Stomach smooth muscle (tissue), 2 donors: ENCODE data around the gene PCDHB4.
"Not testable (repeated sequence)": the region's sequence is repeated elsewhere in the genome, so short reads cannot be mapped to it uniquely, and the experiment has no call there.

Source experiments
- H3K27ac ChIP-seq: one replicate; pipeline ENCODE4 v1.7.0; 2013; ENCODE audit warnings: mild to moderate bottlenecking, low read length, inconsistent platforms
- H3K27me3 ChIP-seq, 2 donors: one replicate each; pipeline ENCODE4 v1.7.0; 2013; ENCODE audit warnings: low read length in 2 of 2; ENCODE audit not compliant: insufficient read depth in 2 of 2, control insufficient read depth in 1 of 2
- H3K36me3 ChIP-seq, 2 donors: one replicate each; pipeline ENCODE4 v1.7.0; 2013; ENCODE audit warnings: low read length in 2 of 2; ENCODE audit not compliant: control insufficient read depth in 2 of 2, insufficient read depth in 2 of 2
- H3K4me1 ChIP-seq: one replicate; pipeline ENCODE4 v1.7.0; 2013; ENCODE audit warnings: low read length; ENCODE audit not compliant: control insufficient read depth, insufficient read depth
- H3K4me3 ChIP-seq, 2 donors: one replicate each; pipeline ENCODE4 v1.7.0; 2013; ENCODE audit warnings: low read length in 2 of 2
- H3K9ac ChIP-seq, 2 donors: one replicate each; pipeline ENCODE4 v1.7.0; 2013; ENCODE audit warnings: low read length in 2 of 2, mild to moderate bottlenecking in 1 of 2
- H3K9me3 ChIP-seq, 2 donors: one replicate each; pipeline ENCODE4 v1.7.0; 2013; ENCODE audit warnings: low read length in 2 of 2; ENCODE audit not compliant: control insufficient read depth in 2 of 2
- donor health status: healthy.
- donor health status: Pancreatic carcinoma.

Gene PCDHB4

DNA sequence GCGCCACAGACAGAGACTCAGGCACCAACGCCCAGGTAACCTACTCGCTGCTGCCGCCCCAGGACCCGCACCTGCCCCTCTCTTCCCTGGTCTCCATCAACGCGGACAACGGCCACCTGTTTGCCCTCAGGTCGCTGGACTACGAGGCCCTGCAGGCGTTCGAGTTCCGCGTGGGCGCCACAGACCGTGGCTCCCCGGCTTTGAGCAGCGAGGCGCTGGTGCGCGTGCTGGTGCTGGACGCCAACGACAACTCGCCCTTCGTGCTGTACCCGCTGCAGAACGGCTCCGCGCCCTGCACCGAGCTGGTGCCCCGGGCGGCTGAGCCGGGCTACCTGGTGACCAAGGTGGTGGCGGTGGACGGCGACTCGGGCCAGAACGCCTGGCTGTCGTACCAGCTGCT lies 19.5 kb upstream of the PCDHB4 start:
- H3K4me3 ChIP-seq, H3K9ac ChIP-seq, H3K36me3 ChIP-seq, H3K27ac ChIP-seq, H3K4me1 ChIP-seq, H3K27me3 ChIP-seq: not testable (repeated sequence)
- H3K9me3 ChIP-seq: peaks cover 5 to 18% of the 10 kb centered on the region in 2 donors

DNA sequence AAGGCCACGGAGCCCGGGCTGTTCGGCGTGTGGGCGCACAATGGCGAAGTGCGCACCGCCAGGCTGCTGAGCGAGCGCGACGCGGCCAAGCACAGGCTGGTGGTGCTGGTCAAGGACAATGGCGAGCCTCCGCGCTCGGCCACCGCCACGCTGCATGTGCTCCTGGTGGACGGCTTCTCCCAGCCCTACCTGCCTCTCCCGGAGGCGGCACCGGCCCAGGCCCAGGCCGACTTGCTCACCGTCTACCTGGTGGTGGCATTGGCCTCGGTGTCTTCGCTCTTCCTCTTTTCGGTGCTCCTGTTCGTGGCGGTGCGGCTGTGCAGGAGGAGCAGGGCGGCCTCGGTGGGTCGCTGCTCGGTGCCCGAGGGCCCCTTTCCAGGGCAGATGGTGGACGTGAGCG lies 19.1 kb upstream of the PCDHB4 start:
- not testable (repeated sequence) for H3K4me3 ChIP-seq, H3K9ac ChIP-seq, H3K4me1 ChIP-seq, H3K27ac ChIP-seq, H3K36me3 ChIP-seq, H3K27me3 ChIP-seq
- peaks cover 5 to 18% of the 10 kb centered on the region in 2 donors for H3K9me3 ChIP-seq

DNA sequence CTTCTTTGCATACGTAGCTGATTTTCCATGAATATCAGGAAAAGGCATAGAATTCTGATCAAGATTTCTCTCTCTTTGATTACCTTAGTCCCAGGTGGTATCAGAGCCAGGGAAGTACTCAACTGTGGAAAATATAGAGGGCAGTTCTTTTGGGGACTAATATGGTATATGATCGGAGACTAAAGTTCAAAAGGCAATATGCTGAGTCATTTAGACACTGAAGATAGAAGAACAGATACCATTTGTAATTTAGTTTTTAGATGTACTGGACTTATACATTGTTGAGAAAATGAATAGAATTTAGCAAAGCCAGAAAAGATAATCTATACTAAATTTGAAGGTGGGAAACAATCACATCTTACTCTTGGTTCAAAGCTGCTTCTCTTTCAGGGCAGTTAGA lies 16.3 kb upstream of the PCDHB4 start:
- Histone ChIP-seq H3K27me3 (no peaks in the 10 kb centered on the region), H3K9me3 (peaks cover 10 to 23% of the 10 kb centered on the region in 2 donors), H3K4me1 (no peaks in the 10 kb centered on the region), H3K27ac (no peak overlapping the region), H3K9ac (no peak overlapping the region), H3K4me3 (no peak overlapping the region), H3K36me3 (no peaks in the 10 kb centered on the region)

DNA sequence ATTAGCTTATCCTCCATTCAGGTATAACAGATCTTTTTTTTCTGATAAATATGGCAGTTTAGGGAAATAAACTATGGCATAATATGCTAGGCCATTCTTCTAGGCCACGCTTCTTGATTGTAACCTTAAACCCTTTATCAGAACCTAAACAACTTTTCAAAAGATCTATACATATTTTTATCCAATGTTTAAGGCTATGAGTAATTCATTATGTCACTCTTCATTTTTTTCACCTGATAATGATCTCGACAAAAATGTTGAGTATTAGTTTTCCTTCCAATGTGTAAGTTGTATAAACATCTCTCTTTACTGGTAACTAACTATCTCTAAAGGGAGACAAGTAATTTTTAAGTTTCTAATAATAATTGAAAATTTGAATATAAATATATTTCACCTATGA lies 2.4 kb upstream of the PCDHB4 start:
- no peak overlapping the region for H3K9ac ChIP-seq
- peaks cover 6% of the 10 kb centered on the region in 2 donors for H3K27me3 ChIP-seq
- H3K9me3 ChIP-seq: peaks cover 0 to 3% of the 10 kb centered on the region in 2 donors
- no peaks in the 10 kb centered on the region for H3K4me1 ChIP-seq
- H3K36me3 ChIP-seq: no peaks in the 10 kb centered on the region
- H3K4me3 ChIP-seq: no peak overlapping the region
- H3K27ac ChIP-seq: no peak overlapping the region

GRCh38 chr5:141121985-141122384 lies 367 bp downstream of the PCDHB4 start:
- no peak overlapping the region for H3K27ac ChIP-seq
- peak overlapping the region; percentile 18 to 69 for H3K4me3 ChIP-seq
- H3K36me3 ChIP-seq: no peaks in the 10 kb centered on the region
- peaks cover 6% of the 10 kb centered on the region in 2 donors for H3K27me3 ChIP-seq
- H3K9ac ChIP-seq: no peak overlapping the region
- peaks cover 0 to 3% of the 10 kb centered on the region in 2 donors for H3K9me3 ChIP-seq
- no peaks in the 10 kb centered on the region for H3K4me1 ChIP-seq

- H3K4me3 ChIP-seq, H3K9ac ChIP-seq, H3K4me1 ChIP-seq, H3K27me3 ChIP-seq, H3K9me3 ChIP-seq, H3K27ac ChIP-seq, H3K36me3 ChIP-seq: not testable (repeated sequence)
These were observed 1.9 kb downstream of the PCDHB4 start for GRCh38 chr5:141123396-141124135.

DNA sequence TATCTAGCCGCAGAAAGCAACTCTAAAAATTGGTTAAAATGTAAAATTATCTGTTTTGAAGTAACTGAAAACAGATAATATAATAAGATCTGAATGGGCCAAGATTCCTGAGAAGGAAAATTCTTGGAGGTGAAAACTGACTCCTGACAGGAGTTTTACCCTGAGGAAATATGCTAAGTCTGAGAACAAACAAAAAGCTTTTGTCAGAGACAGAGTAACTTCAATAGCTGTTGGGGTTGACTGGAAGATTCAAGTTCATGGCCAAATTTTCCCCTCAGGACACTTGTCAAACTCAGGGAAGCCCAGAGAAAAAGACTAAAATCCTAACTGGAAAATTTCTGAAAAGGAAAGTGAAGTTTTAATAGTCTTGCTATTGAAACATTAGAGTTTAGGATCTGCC lies 5.7 kb downstream of the PCDHB4 start:
- no peaks in the 10 kb centered on the region for H3K36me3 ChIP-seq
- no peak overlapping the region for H3K9ac ChIP-seq
- H3K9me3 ChIP-seq: peaks cover 0 to 7% of the 10 kb centered on the region in 2 donors
- H3K4me1 ChIP-seq: no peaks in the 10 kb centered on the region
- H3K27me3 ChIP-seq: peaks cover 0 to 2% of the 10 kb centered on the region in 2 donors
- H3K4me3 ChIP-seq: no peak overlapping the region
- H3K27ac ChIP-seq: no peak overlapping the region

GRCh38 chr5:141135030-141135717 lies 13.6 kb downstream of the PCDHB4 start, which contains the start of gene PCDHB5:
Gene PCDHB5, plus strand, starts transcription at chr5:141135206. Its CDS starts 229 bp downstream, at chr5:141135435.
- peak within 1 kb of the TSS; percentile 64 for H3K4me3 ChIP-seq
- H3K27ac ChIP-seq: no peak within 1 kb of the TSS
- no peaks in the 10 kb centered on the region for H3K27me3 ChIP-seq
- no peaks in the 10 kb centered on the region for H3K36me3 ChIP-seq
- no peaks in the 10 kb centered on the region for H3K4me1 ChIP-seq
- peaks cover 16 to 26% of the 10 kb centered on the region in 2 donors for H3K9me3 ChIP-seq
- H3K9ac ChIP-seq: peak within 1 kb of the TSS in 1 of 2 donors; percentile 60

GRCh38 chr5:141135718-141136266 lies 14.2 kb downstream of the PCDHB4 start:
- Histone ChIP-seq H3K27ac (no peak overlapping the region), H3K4me1 (no peaks in the 10 kb centered on the region), H3K36me3 (no peaks in the 10 kb centered on the region), H3K9ac (no peak overlapping the region), H3K27me3 (no peaks in the 10 kb centered on the region), H3K4me3 (peak overlapping the region; percentile 64), H3K9me3 (peaks cover 16 to 26% of the 10 kb centered on the region in 2 donors)

GRCh38 chr5:141137346-141137745 lies 15.7 kb downstream of the PCDHB4 start:
- not testable (repeated sequence) for H3K9ac ChIP-seq, H3K4me3 ChIP-seq, H3K27ac ChIP-seq, H3K27me3 ChIP-seq, H3K36me3 ChIP-seq, H3K4me1 ChIP-seq
- peaks cover 17 to 27% of the 10 kb centered on the region in 2 donors for H3K9me3 ChIP-seq

GRCh38 chr5:141149812-141150211 lies 28.2 kb downstream of the PCDHB4 start, which contains the start of gene PCDHB6:
Gene PCDHB6, plus strand, starts transcription at chr5:141150057. Its CDS starts 201 bp downstream, at chr5:141150258.
- Histone ChIP-seq H3K9me3 (peaks cover 12 to 25% of the 10 kb centered on the region in 2 donors), H3K4me3 (peak within 1 kb of the TSS; percentile 44 to 46), H3K36me3 (no peaks in the 10 kb centered on the region), H3K27ac (no peak within 1 kb of the TSS), H3K27me3 (peaks cover 4 to 6% of the 10 kb centered on the region in 2 donors), H3K9ac (no peak within 1 kb of the TSS), H3K4me1 (no peaks in the 10 kb centered on the region)
